Esophagus muscularis mucosa (tissue), 4 donors: Measurements from ENCODE around the gene KRT74.

Experiments
- CTCF ChIP-seq, 3 experiments: fragments of 200-600 bp in 2 of 3; fragments of 450-650 bp in 1 of 3; sonication (generic) in 2 of 3; IDR thresholded peaks; one replicate each; pipeline ENCODE4 v1.5.1; 2017 to 2019; ENCODE audit warnings: antibody characterized with exemption in 3 of 3, mild to moderate bottlenecking in 2 of 3, moderate library complexity in 1 of 3
- EP300 ChIP-seq: sonication (generic); formaldehyde crosslinking; IDR thresholded peaks from one replicate; pipeline ENCODE4 v1.6.1; 2017; ENCODE audit warnings: antibody characterized with exemption
- POLR2A ChIP-seq: fragments of 450-650 bp; IDR thresholded peaks from one replicate; pipeline ENCODE4 v1.6.1; 2017; ENCODE audit warnings: antibody characterized with exemption, moderate library complexity, mild to moderate bottlenecking, low read depth

- TF ChIP-seq CTCF (IDR thresholded peaks at IDR 0.05): no peak
- no peak for TF ChIP-seq EP300
- no peak for TF ChIP-seq POLR2A
These were observed 41.9 kb downstream of the KRT74 start for GRCh38 chr12:52531566-52532300.
